A673 (cell line): ENCODE data around the gene RASD2. TPM values are rescaled to one million over a fixed set of nuclear protein-coding genes. Genes with fewer than 3 reads are reported as not detected.

Source experiments
- BruUV-seq: library from RNA; stranded (reverse); fragments of 400-500 nt; replicated peaks from 2 replicates; lab custom pipeline; 2021; lab: Mats Ljungman, UMichigan
- CTCF ChIA-PET: fragments of 300-600 bp; sonication (Branson Sonifier 250); formaldehyde crosslinking; loops from one replicate; lab custom pipeline; 2022; ENCODE audit warnings: antibody characterized with exemption; lab: Charles Lee
- POLR2A ChIA-PET: fragments of 300-600 bp; sonication (Branson Sonifier 250); formaldehyde crosslinking; loops from one replicate; lab custom pipeline; 2022; ENCODE audit warnings: antibody characterized with exemption; ENCODE audit not compliant: low non-redundant PET; lab: Charles Lee
- DNase-seq: peaks from one replicate; pipeline ENCODE4 v3.0.0-alpha.2; 2015; ENCODE audit warnings: low spot score
- H3K27ac ChIP-seq: fragments of 200-600 bp; sonication (generic); 2 replicates; pipeline ENCODE4 v1.5.1; 2016; ENCODE audit warnings: mixed run types, low read depth, mild to moderate bottlenecking, mixed read lengths, antibody characterized with exemption, low read length; ENCODE audit not compliant: poor library complexity, severe bottlenecking
- H3K27me3 ChIP-seq: fragments of 200-600 bp; sonication (generic); replicated peaks from 2 replicates; pipeline ENCODE4 v1.6.1; 2017; ENCODE audit warnings: mixed run types, low read depth, mild to moderate bottlenecking, mixed read lengths, antibody characterized with exemption, low read length; ENCODE audit not compliant: insufficient read depth, poor library complexity
- H3K36me3 ChIP-seq: fragments of 200-600 bp; sonication (generic); 2 replicates; pipeline ENCODE4 v1.6.1; 2016; ENCODE audit warnings: mixed run types, mild to moderate bottlenecking, mixed read lengths, antibody characterized with exemption, low read length; ENCODE audit not compliant: insufficient read depth, poor library complexity, severe bottlenecking
- H3K4me1 ChIP-seq: fragments of 200-600 bp; sonication (generic); 2 replicates; pipeline ENCODE4 v1.6.1; 2017; ENCODE audit warnings: mixed run types, mild to moderate bottlenecking, mixed read lengths, antibody characterized with exemption, low read length; ENCODE audit not compliant: insufficient read depth, poor library complexity, severe bottlenecking
- H3K4me3 ChIP-seq: fragments of 200-600 bp; sonication (generic); 2 replicates; pipeline ENCODE4 v1.5.1; 2016; ENCODE audit warnings: low read depth, mixed run types, mild to moderate bottlenecking, mixed read lengths, low read length; ENCODE audit not compliant: poor library complexity, severe bottlenecking
- H3K9me3 ChIP-seq: fragments of 200-600 bp; sonication (generic); 2 replicates; pipeline ENCODE4 v1.6.1; 2016; ENCODE audit warnings: mixed run types, low read depth, mild to moderate bottlenecking, mixed read lengths, antibody characterized with exemption, low read length; ENCODE audit not compliant: poor library complexity, severe bottlenecking
- CTCF ChIP-seq: fragments of 300-800, 200-600 bp; sonication (generic); conservative IDR thresholded peaks from 2 replicates; pipeline ENCODE4 v1.5.1; 2017; ENCODE audit warnings: low read depth, mild to moderate bottlenecking, antibody characterized with exemption, low read length, moderate library complexity, mixed read lengths
- EZH2 ChIP-seq: fragments of 200-600 bp; sonication (generic); IDR thresholded peaks from 2 replicates; pipeline ENCODE4 v1.6.1; 2017; ENCODE audit warnings: borderline replicate concordance, low read depth, mild to moderate bottlenecking, mixed read lengths, antibody characterized with exemption, low read length; ENCODE audit not compliant: poor library complexity, severe bottlenecking
- intact Hi-C: fragments of 100-400 bp; cut with micrococcal nuclease; formaldehyde crosslinking; loops from one replicate; pipeline ENCODE4 v1.10.0; 2022; ENCODE audit not compliant: unreplicated experiment
- total RNA-seq: library from RNA; stranded (reverse); gene quantifications from 2 replicates; pipeline ENCODE4 v1.2.3, GENCODE V29; 2021

Gene RASD2
- total RNA-seq, 1 experiment from 2014 or later: 1.3 TPM

- Histone ChIP-seq H3K27me3 (no peaks in the 10 kb centered on the region), H3K27ac (no peak overlapping the region), H3K36me3 (no peaks in the 10 kb centered on the region), H3K9me3 (no peaks in the 10 kb centered on the region), H3K4me3 (no peak overlapping the region), H3K4me1 (no peaks in the 10 kb centered on the region)
- no TSS peak for BruUV-seq
- TF ChIP-seq EZH2 (no peak), CTCF (no peak)
- intact Hi-C loops: loop anchor here (2.0 to 5.0 kb wide), 2 partner anchors 232 to 540 kb away; no protein-coding TSS in a partner anchor
- ChIA-PET POLR2A (no interaction called here), CTCF (interaction anchor here (1.1 to 2.7 kb wide), 2 partner anchors 152 to 231 kb away, joined by 6 to 11 read pairs; no protein-coding TSS in a partner anchor)
- DNase-seq: no peak
Measured at GRCh38 chr22:35582218-35582860, 41.7 kb downstream of the RASD2 start.

GRCh38 chr22:35582861-35583670, 42.4 kb downstream of the RASD2 start:
- DNase-seq: peak; percentile 72
- H3K27me3 ChIP-seq: no peaks in the 10 kb centered on the region
- H3K4me1 ChIP-seq: no peaks in the 10 kb centered on the region
- intact Hi-C loops: loop anchor here (1.0 to 5.0 kb wide), 5 partner anchors 125 to 539 kb away; no protein-coding TSS in a partner anchor
- H3K4me3 ChIP-seq: no peak overlapping the region
- H3K9me3 ChIP-seq: no peaks in the 10 kb centered on the region
- BruUV-seq: no TSS peak
- H3K27ac ChIP-seq: no peak overlapping the region
- H3K36me3 ChIP-seq: no peaks in the 10 kb centered on the region
- ChIA-PET CTCF (interaction anchor here (1.1 to 2.7 kb wide), 2 partner anchors 153 to 232 kb away, joined by 6 to 11 read pairs; no protein-coding TSS in a partner anchor), POLR2A (interaction anchor here (0.5 kb wide), 1 partner anchor 207 kb away, joined by 4 read pairs; no protein-coding TSS in a partner anchor)
- TF ChIP-seq EZH2: no peak
- TF ChIP-seq CTCF: peak; percentile 93

GRCh38 chr22:35586771-35587170, 46.1 kb downstream of the RASD2 start:
- intact Hi-C loops: no loop called here
- no peak for TF ChIP-seq CTCF
- no peak for TF ChIP-seq EZH2
- Histone ChIP-seq H3K4me3 (no peak overlapping the region), H3K27me3 (no peaks in the 10 kb centered on the region), H3K9me3 (no peaks in the 10 kb centered on the region), H3K27ac (no peak overlapping the region), H3K36me3 (no peaks in the 10 kb centered on the region), H3K4me1 (no peaks in the 10 kb centered on the region)
- POLR2A ChIA-PET: no interaction called here
- no TSS peak for BruUV-seq
- no peak for DNase-seq
- CTCF ChIA-PET: no interaction called here
